ENCODE measurements around the gene ADGRD1.

The ADGRD1 gene

DNA sequence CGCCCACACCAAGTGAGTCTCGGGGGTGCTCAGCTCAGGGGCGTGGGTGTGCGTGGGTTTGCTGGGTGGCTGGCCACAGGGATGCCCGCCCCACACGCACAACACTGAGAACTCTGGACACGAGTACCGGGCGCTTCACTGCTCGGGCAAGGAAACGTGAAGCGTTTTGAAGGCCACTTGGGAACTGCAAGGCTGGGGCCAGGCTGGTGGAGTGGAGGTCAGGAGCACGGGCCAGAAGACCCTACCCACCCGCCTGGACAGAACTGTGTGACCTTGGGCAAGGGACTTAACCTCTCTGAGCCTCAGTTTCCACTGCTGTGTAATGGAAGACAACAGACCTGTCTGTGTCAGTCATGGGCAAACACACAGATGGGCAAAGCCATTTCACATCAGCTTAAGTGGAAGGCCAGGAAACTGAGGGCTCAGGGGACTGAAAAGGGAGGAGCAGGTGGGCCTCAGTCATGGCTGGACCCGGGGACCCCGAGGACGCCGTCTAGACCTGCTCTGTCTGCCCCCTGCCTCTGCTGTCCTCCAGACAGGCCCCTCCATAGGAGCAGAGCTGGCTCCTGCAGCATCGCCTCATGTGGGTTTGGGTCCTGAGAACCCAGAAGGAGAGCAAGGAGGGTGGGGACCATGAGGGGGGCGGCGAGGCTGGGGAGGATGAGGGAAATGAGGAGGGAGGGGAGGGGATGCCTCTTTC lies 52.5 kb downstream of the ADGRD1 start:
- no peak overlapping the region for H3K4me3 ChIP-seq (ENCODE audit: low read depth, low read length)
- TF ChIP-seq, protein P1, sequence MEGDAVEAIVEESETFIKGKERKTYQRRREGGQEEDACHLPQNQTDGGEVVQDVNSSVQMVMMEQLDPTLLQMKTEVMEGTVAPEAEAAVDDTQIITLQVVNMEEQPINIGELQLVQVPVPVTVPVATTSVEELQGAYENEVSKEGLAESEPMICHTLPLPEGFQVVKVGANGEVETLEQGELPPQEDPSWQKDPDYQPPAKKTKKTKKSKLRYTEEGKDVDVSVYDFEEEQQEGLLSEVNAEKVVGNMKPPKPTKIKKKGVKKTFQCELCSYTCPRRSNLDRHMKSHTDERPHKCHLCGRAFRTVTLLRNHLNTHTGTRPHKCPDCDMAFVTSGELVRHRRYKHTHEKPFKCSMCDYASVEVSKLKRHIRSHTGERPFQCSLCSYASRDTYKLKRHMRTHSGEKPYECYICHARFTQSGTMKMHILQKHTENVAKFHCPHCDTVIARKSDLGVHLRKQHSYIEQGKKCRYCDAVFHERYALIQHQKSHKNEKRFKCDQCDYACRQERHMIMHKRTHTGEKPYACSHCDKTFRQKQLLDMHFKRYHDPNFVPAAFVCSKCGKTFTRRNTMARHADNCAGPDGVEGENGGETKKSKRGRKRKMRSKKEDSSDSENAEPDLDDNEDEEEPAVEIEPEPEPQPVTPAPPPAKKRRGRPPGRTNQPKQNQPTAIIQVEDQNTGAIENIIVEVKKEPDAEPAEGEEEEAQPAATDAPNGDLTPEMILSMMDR (IDR thresholded peaks at IDR 0.05; ENCODE audit: borderline replicate concordance, insufficient read depth, low read depth, low read length), result no peak

DNA sequence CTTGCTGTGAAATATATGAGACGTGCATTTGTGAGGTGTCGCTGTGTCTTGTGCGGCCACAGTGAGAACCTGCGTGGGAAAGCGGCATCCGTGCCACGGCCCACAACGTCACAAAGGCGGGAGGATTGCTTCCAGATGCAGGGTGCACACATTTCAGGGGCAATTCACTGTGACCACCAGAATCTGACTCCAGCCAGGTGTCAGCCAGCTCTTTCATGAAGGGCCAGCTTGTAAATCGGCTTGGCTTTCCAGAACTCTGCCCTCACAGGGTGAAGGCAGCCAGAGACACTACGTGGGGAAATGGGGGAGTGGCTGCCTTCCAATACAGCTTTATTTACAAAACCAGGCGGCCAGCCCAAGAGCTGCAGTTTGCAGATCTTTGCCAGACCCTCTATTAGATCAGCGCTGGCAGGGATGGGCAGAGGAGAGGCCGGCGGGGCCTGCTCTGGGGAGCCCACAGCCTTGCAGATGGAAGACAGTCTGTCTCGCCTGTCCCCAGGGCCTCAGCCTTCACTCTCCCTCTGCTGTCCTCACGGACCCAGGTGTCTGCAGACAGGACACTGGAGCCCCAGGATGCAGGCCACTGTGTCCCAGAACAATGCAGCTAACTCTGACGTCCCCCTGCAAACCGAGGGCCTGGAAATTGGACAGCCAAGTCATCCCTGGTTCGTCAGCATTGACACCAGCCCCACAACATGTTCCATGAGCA lies 53.5 kb downstream of the ADGRD1 start:
- TF ChIP-seq, protein P1 (IDR thresholded peaks at IDR 0.05; ENCODE audit: borderline replicate concordance, insufficient read depth, low read depth, low read length), result no peak
- H3K4me3 ChIP-seq (ENCODE audit: low read depth, low read length), result no peak overlapping the region

DNA sequence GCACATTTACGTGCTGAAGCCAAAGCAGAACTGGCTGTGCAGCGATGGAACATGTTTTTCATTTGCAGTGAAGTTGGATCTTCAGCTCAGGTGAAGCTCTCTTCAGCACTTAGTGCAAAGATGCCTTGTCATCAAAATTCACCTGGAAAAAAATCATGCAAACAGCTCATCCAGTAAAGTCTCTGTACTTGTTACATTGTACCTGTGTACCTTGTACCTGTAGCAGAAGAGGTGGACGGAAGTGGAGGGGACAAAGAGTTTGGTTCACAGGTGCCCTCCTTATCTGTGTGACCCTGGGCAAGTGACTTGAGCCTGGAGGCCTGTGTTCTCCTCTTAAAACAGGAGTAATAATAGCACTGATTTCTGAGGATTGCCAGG lies 54.0 kb downstream of the ADGRD1 start:
- no peak overlapping the region for H3K4me3 ChIP-seq (ENCODE audit: low read depth, low read length)
- TF ChIP-seq, protein P1 (IDR thresholded peaks at IDR 0.05; ENCODE audit: borderline replicate concordance, insufficient read depth, low read depth, low read length), result no peak

DNA sequence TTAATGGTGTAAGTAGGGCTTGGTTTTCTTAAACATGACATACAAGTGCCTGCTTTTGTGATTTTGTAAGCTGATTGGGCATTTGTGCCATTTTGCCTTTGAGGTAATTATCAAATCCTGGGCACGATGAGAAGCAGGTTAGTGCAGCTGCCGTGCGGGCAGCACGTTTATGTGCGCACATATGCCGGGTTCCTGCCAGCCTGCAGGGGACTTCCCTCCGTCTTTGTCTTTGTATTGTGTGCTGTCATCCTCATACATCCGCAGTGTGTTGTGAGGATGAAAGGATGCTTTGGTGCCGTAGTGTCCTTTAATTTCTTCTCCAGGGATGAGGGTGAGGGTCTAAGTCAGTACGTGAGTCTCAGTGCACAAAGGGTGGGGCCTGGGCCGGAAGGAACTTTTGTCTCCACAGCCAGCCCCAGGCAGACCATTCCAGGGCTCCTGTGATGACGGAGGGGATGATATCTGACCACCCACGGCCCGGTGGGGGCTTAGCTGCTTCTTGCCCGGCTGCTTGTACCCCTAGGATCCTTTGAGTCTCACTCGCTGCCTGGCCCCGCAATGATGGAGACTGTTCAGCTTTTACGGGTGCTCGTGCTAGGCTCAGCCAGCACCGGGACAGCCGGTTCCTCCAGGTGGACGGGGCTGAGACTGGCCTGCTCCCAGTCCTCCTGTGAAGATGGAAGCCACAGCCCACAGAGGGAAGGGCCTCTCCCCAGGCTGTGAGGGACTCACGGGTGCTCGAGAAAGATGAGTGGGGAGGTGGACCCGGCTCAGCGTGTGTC lies 54.6 kb downstream of the ADGRD1 start:
- TF ChIP-seq, protein P1 (IDR thresholded peaks at IDR 0.05; ENCODE audit: borderline replicate concordance, insufficient read depth, low read depth, low read length), result no peak
- H3K4me3 ChIP-seq (ENCODE audit: low read depth, low read length), result no peak overlapping the region

DNA sequence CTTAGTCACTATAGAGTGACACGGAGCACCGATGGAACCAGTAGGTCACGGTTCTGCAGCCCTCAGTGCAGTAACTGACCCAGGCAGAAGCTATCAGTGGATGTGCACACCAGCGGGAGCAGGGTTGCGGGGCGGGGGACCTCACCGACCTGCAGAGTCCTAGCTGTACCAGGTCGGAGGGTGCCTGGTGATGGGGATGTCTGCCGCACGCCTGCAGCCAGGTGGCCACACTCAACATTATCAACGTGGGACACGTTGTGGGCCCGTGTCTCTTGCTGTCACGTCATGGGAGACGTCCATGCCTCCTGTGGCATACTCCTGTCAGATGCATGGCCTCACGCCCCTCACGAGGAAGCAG lies 55.2 kb downstream of the ADGRD1 start:
- H3K4me3 ChIP-seq (ENCODE audit: low read depth, low read length), result no peak overlapping the region
- TF ChIP-seq, protein P1 (IDR thresholded peaks at IDR 0.05; ENCODE audit: borderline replicate concordance, insufficient read depth, low read depth, low read length), result no peak

DNA sequence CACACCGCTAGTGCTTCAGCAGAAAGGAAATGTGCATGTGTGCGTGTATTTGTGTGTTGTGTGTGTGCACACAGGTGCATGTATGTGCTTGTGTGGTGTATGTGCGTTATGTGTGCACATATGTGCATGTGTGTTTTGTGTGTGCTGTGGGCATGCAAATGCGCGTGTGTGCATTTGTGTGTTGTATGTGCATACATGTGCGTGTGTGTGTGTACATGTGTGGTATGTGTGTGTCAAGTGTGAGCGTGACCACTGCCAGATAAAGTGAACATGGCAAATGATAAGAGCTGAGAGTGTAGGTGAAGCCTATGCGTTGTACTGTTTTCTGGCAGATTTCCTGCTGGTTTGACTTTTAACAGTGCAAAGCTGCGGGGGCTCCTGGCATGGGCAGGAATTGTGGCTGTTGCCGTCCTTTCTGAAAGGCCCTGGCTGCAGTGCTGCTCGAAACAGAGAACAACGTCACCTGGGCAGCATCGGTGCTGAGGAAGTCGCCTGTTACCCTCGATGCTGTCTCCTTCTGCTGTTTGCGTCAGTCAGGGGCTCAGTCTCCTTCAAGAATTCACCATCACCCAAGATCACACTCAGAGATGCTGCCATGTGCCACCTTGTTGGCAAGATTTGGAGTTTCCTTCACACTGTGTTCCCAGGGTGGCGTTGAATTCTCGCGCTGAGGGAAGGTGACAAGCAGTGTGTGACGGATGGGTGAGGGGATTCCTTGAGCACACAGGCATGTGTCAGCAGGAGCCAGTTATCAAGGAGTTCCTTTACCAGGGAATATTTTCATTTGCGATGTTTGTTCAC lies 56.1 kb downstream of the ADGRD1 start:
- no peak overlapping the region for H3K4me3 ChIP-seq (ENCODE audit: low read depth, low read length)
- TF ChIP-seq, protein P1 (IDR thresholded peaks at IDR 0.05; ENCODE audit: borderline replicate concordance, insufficient read depth, low read depth, low read length), result no peak

All from GM12875 (cell line).